NCI-H1694 (cell line): ENCODE results near the gene PGK2.

Source experiments
- DNase-seq: peaks from one replicate; lab custom pipeline; 2025; lab: John Stamatoyannopoulos, UW

The PGK2 gene

GRCh38 chr6:49736017-49736508, 51.0 kb downstream of the PGK2 start:
- no peak for DNase-seq
